Embryonic facial prominence (tissue), 1 donor: ENCODE data around the gene CEACAM3.

ENCODE experiments used
- DNase-seq: peaks from one replicate; pipeline ENCODE4 v3.0.0-alpha.2; 2016; ENCODE audit errors: extremely low spot score

CEACAM3 gene

GRCh38 chr19:41844601-41845000 lies 48.2 kb downstream of the CEACAM3 start, which contains the start of gene LYPD4:
LYPD4 (minus strand) TSS chr19:41844683; CDS start chr19:41839285, 5,398 bp downstream.
- no peak for DNase-seq

- DNase-seq: no peak
Measured at GRCh38 chr19:41845001-41845050, 48.4 kb downstream of the CEACAM3 start, which contains the start of gene DMRTC2. DMRTC2 (plus strand) TSS chr19:41845042; CDS start chr19:41847429, 2,387 bp downstream.

- no peak for DNase-seq
Measured at GRCh38 chr19:41845051-41845590, 48.7 kb downstream of the CEACAM3 start.

GRCh38 chr19:41847351-41848105 lies 51.1 kb downstream of the CEACAM3 start:
- DNase-seq: no peak

GRCh38 chr19:41848666-41849065 lies 52.3 kb downstream of the CEACAM3 start:
- no peak for DNase-seq

GRCh38 chr19:41849067-41849466 lies 52.7 kb downstream of the CEACAM3 start:
- no peak for DNase-seq

GRCh38 chr19:41850381-41850780 lies 54.0 kb downstream of the CEACAM3 start:
- no peak for DNase-seq

GRCh38 chr19:41851456-41851855 lies 55.1 kb downstream of the CEACAM3 start:
- no peak for DNase-seq

GRCh38 chr19:41853344-41853743 lies 57.0 kb downstream of the CEACAM3 start:
- DNase-seq: no peak

- DNase-seq: no peak
Measured at GRCh38 chr19:41853768-41854167, 57.4 kb downstream of the CEACAM3 start.

- no peak for DNase-seq
Measured at GRCh38 chr19:41859213-41859617, 62.8 kb downstream of the CEACAM3 start.

GRCh38 chr19:41859618-41860418 lies 63.4 kb downstream of the CEACAM3 start, which contains the start of gene RPS19:
RPS19 (plus strand) TSS chr19:41860255; CDS start chr19:41860775, 520 bp downstream.
- peak; percentile 97 for DNase-seq

- no peak for DNase-seq
Measured at GRCh38 chr19:41860419-41861115, 64.2 kb downstream of the CEACAM3 start.
